ENCODE data around the gene PMEPA1. TPM values are rescaled to one million over a fixed set of nuclear protein-coding genes. Genes with fewer than 3 reads are reported as not detected.

The PMEPA1 gene
- total and polyA plus RNA-seq, 2 donors (not counting 3 experiments of a cell fraction or from before 2014, with no cell fraction given), result 31.6 to 33.2 TPM

- no peak for DNase-seq (ENCODE audit: low read depth, low spot score)
- Histone ChIP-seq H3K9me3 (replicated peaks; ENCODE audit: control insufficient read depth, insufficient read depth, low read length) (no peaks in the 10 kb centered on the region), H3K4me3 (replicated peaks in 1 of 3; ENCODE audit: insufficient read depth in 1 of 3, low read depth in 1 of 3, low read length in 3 of 3) (no peak overlapping the region), H3K27me3 (ENCODE audit: control insufficient read depth in 2 of 2, insufficient read depth in 2 of 2, low read length in 2 of 2) (no peaks in the 10 kb centered on the region), H3K79me2 (ENCODE audit: control insufficient read depth, insufficient read depth, low read length) (peaks cover 18% of the 10 kb centered on the region), H3K4me2 (ENCODE audit: insufficient read depth, low read length) (no peak overlapping the region), H3K4me1 (ENCODE audit: control insufficient read depth, extremely low read depth, insufficient read depth, low read length) (peaks cover 6% of the 10 kb centered on the region), H4K20me1 (replicated peaks; ENCODE audit: control insufficient read depth, extremely low read depth, insufficient read depth, low read length) (no peaks in the 10 kb centered on the region), H3K9me1 (replicated peaks; ENCODE audit: control insufficient read depth, extremely low read depth, insufficient read depth, low read length) (no peaks in the 10 kb centered on the region), H3K9ac (replicated peaks; ENCODE audit: extremely low read depth, insufficient read depth, low read length) (no peak overlapping the region), H2AFZ (ENCODE audit: low read depth, low read length) (no peak overlapping the region), H3K27ac (ENCODE audit: insufficient read depth, low read depth, low read length) (no peak overlapping the region), H3K36me3 (ENCODE audit: control insufficient read depth in 2 of 2, extremely low read depth in 1 of 2, insufficient read depth in 2 of 2, low read length in 2 of 2) (peaks cover 0 to 2% of the 10 kb centered on the region in 2 experiments)
- BruUV-seq (replicated peaks), result no TSS peak
- dilution Hi-C loops (cut with MboI; ENCODE audit: extremely low pct_ligation_motif_present, low sequenced_read_pairs), result no loop called here
- CTCF ChIA-PET, result no interaction called here
- FAIRE-seq, result no peak
- intact Hi-C loops (cut with micrococcal nuclease), result no loop called here
- no peak for TF ChIP-seq EZH2 (IDR thresholded peaks at IDR 0.05; ENCODE audit: borderline replicate concordance, low read depth, low read length, severe bottlenecking)
- no peak for TF ChIP-seq POLR2A (IDR thresholded peaks at IDR 0.05; ENCODE audit: low read depth, low read length)
- POLR2A ChIA-PET, result no interaction called here
These were observed 24.6 kb downstream of the PMEPA1 start for GRCh38 chr20:57685146-57685758.

- Histone ChIP-seq H3K36me3 (ENCODE audit: control insufficient read depth in 2 of 2, extremely low read depth in 1 of 2, insufficient read depth in 2 of 2, low read length in 2 of 2) (peaks cover 0 to under 1% of the 10 kb centered on the region in 2 experiments), H3K9me3 (replicated peaks; ENCODE audit: control insufficient read depth, insufficient read depth, low read length) (no peaks in the 10 kb centered on the region), H3K9me1 (replicated peaks; ENCODE audit: control insufficient read depth, extremely low read depth, insufficient read depth, low read length) (no peaks in the 10 kb centered on the region), H2AFZ (ENCODE audit: low read depth, low read length) (no peak overlapping the region), H3K27me3 (ENCODE audit: control insufficient read depth in 2 of 2, insufficient read depth in 2 of 2, low read length in 2 of 2) (no peaks in the 10 kb centered on the region), H3K79me2 (ENCODE audit: control insufficient read depth, insufficient read depth, low read length) (peaks cover 18% of the 10 kb centered on the region), H4K20me1 (replicated peaks; ENCODE audit: control insufficient read depth, extremely low read depth, insufficient read depth, low read length) (no peaks in the 10 kb centered on the region), H3K9ac (replicated peaks; ENCODE audit: extremely low read depth, insufficient read depth, low read length) (no peak overlapping the region), H3K4me2 (ENCODE audit: insufficient read depth, low read length) (no peak overlapping the region), H3K4me1 (ENCODE audit: control insufficient read depth, extremely low read depth, insufficient read depth, low read length) (peaks cover 6% of the 10 kb centered on the region), H3K27ac (ENCODE audit: insufficient read depth, low read depth, low read length) (no peak overlapping the region), H3K4me3 (replicated peaks in 1 of 3; ENCODE audit: insufficient read depth in 1 of 3, low read depth in 1 of 3, low read length in 3 of 3) (no peak overlapping the region)
- TF ChIP-seq FOS (IDR thresholded peaks at IDR 0.05; ENCODE audit: borderline replicate concordance, insufficient read depth, low read length) (no peak), JUN (IDR thresholded peaks at IDR 0.05; ENCODE audit: borderline replicate concordance, insufficient read depth, insufficient read length, low read depth) (no peak), MAX (IDR thresholded peaks at IDR 0.05; ENCODE audit: insufficient read depth, insufficient read length) (no peak), POLR2A (IDR thresholded peaks at IDR 0.05; ENCODE audit: low read depth, low read length) (no peak), POLR2AphosphoS5 (IDR thresholded peaks at IDR 0.05; ENCODE audit: insufficient read depth, low read depth, low read length) (no peak), GATA2 (IDR thresholded peaks at IDR 0.05; ENCODE audit: insufficient read depth, insufficient read length, low read depth, low read length) (no peak), CTCF (IDR thresholded peaks at IDR 0.05; ENCODE audit: extremely low read depth in 1 of 2, insufficient read depth in 1 of 2, low read depth in 1 of 2, low read length in 2 of 2) (no peak), MYC (IDR thresholded peaks at IDR 0.05; ENCODE audit: low read depth, low read length) (no peak), EZH2 (IDR thresholded peaks at IDR 0.05; ENCODE audit: borderline replicate concordance, low read depth, low read length, severe bottlenecking) (no peak)
- POLR2A ChIA-PET, result no interaction called here
- CTCF ChIA-PET, result no interaction called here
- DNase-seq (ENCODE audit: low read depth, low spot score) (no peak), FAIRE-seq (no peak)
- intact Hi-C loops (cut with micrococcal nuclease), result no loop called here
- no TSS peak for BruUV-seq (replicated peaks)
- dilution Hi-C loops (cut with MboI; ENCODE audit: extremely low pct_ligation_motif_present, low sequenced_read_pairs), result no loop called here
These were observed 25.0 kb downstream of the PMEPA1 start for GRCh38 chr20:57684808-57685140.

All from endothelial cell of umbilical vein (primary cell).